Kidney (tissue), 14 donors: ENCODE measurements around the gene EVX2. TPM values are rescaled to one million over a fixed set of nuclear protein-coding genes. Genes with fewer than 3 reads are reported as not detected.

Source experiments
- DNase-seq, 5 donors: peaks; one replicate each; pipeline ENCODE4 v3.0.0-alpha.2; 2013 to 2020
- FAIRE-seq: peaks from 2 replicates; lab custom pipeline; 2012; peaks lifted over from hg19 to GRCh38; lab: Jason Lieb, UNC
- H3K27ac ChIP-seq, 2 donors: one replicate each; pipeline ENCODE4 v1.7.0; 2013; ENCODE audit warnings: low read depth in 2 of 2, low read length in 2 of 2, inconsistent platforms in 1 of 2
- H3K27me3 ChIP-seq: one replicate; pipeline ENCODE4 v1.7.1; 2013; ENCODE audit warnings: low read length, inconsistent platforms; ENCODE audit not compliant: control insufficient read depth, insufficient read depth
- H3K36me3 ChIP-seq, 3 donors: one replicate each; pipeline versions ENCODE4 v1.7.0 to v1.7.1; 2013; ENCODE audit warnings: low read length in 3 of 3, control low read depth in 1 of 3, inconsistent platforms in 1 of 3; ENCODE audit not compliant: insufficient read depth in 3 of 3, control insufficient read depth in 2 of 3
- H3K4me1 ChIP-seq, 3 donors: one replicate each; pipeline versions ENCODE4 v1.7.0 to v1.7.1; 2013; ENCODE audit warnings: low read length in 3 of 3, inconsistent platforms in 1 of 3, low read depth in 1 of 3; ENCODE audit not compliant: control insufficient read depth in 2 of 3, insufficient read depth in 2 of 3
- H3K4me3 ChIP-seq, 3 donors: one replicate each; pipeline versions ENCODE4 v1.7.0 to v1.8.1; 2013; ENCODE audit warnings: low read length in 3 of 3, control low read depth in 1 of 3, inconsistent platforms in 1 of 3
- H3K9ac ChIP-seq, 3 donors: one replicate each; pipeline versions ENCODE4 v1.7.0 to v1.7.1; 2013; ENCODE audit warnings: low read length in 3 of 3, control low read depth in 1 of 3, inconsistent platforms in 1 of 3
- H3K9me3 ChIP-seq, 3 donors: one replicate each; pipeline versions ENCODE4 v1.7.0 to v1.7.1; 2013; ENCODE audit warnings: low read length in 3 of 3, control low read depth in 1 of 3, inconsistent platforms in 1 of 3; ENCODE audit not compliant: control insufficient read depth in 2 of 3, insufficient read depth in 1 of 3
- CTCF ChIP-seq: IDR thresholded peaks from 3 replicates; pipeline ENCODE4 v1.5.1; 2012; ENCODE audit warnings: mild to moderate bottlenecking, moderate library complexity, borderline replicate concordance; ENCODE audit not compliant: insufficient read depth; ENCODE audit errors: extremely low read depth
- intact Hi-C: fragments of 100-400 bp; cut with DNase I; formaldehyde crosslinking; loops from one replicate; pipeline ENCODE4 v1.11.1; 2022
- polyA plus RNA-seq: library from polyadenylated mRNA; stranded (reverse); fragments of 350-450 nt; fragmentation: Illumina TruSeq; extraction: RNeasy Lipid Tissue Mini Kit (QIAGEN cat#74804); gene quantifications from one replicate; pipeline ENCODE4 v1.2.3, GENCODE V29; 2014; ENCODE audit warnings: low read depth, low replicate concordance; ENCODE audit not compliant: insufficient read depth
- total RNA-seq: library from RNA; stranded (reverse); fragmentation: NEBNext Ultra II Directional; extraction: Animal tissue kit (Norgen Biotek cat#: 25700); gene quantifications from one replicate; pipeline ENCODE4 v1.2.1, GENCODE V29; 2021
- donor health status: control.
- donor health status: control.
- donor health status: control.
- donor health status: control.
- donor health status: control.
- donor health status: DM: yes; HTN: yes; CAD: no.
- donor health status: Normal renal cell carcinoma (clear cell type).

Gene EVX2
- total and polyA plus RNA-seq, 2 donors from 2014 or later = not detected

- FAIRE-seq = no peak
- intact Hi-C loops = no loop called here
Observed at GRCh38 chr2:176101842-176102241, 18.1 kb upstream of the EVX2 start.

GRCh38 chr2:176101216-176101830 is 17.6 kb upstream of the EVX2 start:
- H3K27me3 ChIP-seq = peaks cover 47% of the 10 kb centered on the region
- TF ChIP-seq CTCF = no peak
- DNase-seq (peak in 3 of 5 donors; percentile 66 to 81 (median 80)), FAIRE-seq (no peak)
- no peaks in the 10 kb centered on the region for H3K36me3 ChIP-seq
- intact Hi-C loops = no loop called here
- peaks cover 0 to 13% (median 5%) of the 10 kb centered on the region in 3 donors for H3K4me1 ChIP-seq
- no peak overlapping the region for H3K9ac ChIP-seq
- H3K9me3 ChIP-seq = no peaks in the 10 kb centered on the region
- H3K4me3 ChIP-seq = no peak overlapping the region
- H3K27ac ChIP-seq = no peak overlapping the region

More at GRCh38 chr2:176101842-176102241, 18.1 kb upstream of the EVX2 start:
- no peaks in the 10 kb centered on the region for H3K36me3 ChIP-seq
- no peaks in the 10 kb centered on the region for H3K9me3 ChIP-seq
- no peak overlapping the region for H3K4me3 ChIP-seq
- H3K27me3 ChIP-seq = peaks cover 42% of the 10 kb centered on the region
- DNase-seq = peak in 2 of 5 donors; percentile 30 to 57
- no peak overlapping the region for H3K9ac ChIP-seq
- TF ChIP-seq CTCF = no peak
- H3K4me1 ChIP-seq = peaks cover 0 to 11% (median under 1%) of the 10 kb centered on the region in 3 donors
- H3K27ac ChIP-seq = no peak overlapping the region

- no peak overlapping the region for H3K27ac ChIP-seq
- intact Hi-C loops = no loop called here
- H3K4me1 ChIP-seq = peaks cover 0 to 10% (median 5%) of the 10 kb centered on the region in 3 donors
- H3K36me3 ChIP-seq = no peaks in the 10 kb centered on the region
- FAIRE-seq (no peak), DNase-seq (peak in 3 of 5 donors; percentile 38 to 69 (median 45))
- H3K9me3 ChIP-seq = no peaks in the 10 kb centered on the region
- no peak overlapping the region for H3K9ac ChIP-seq
- H3K4me3 ChIP-seq = no peak overlapping the region
- H3K27me3 ChIP-seq = peaks cover 54% of the 10 kb centered on the region
- TF ChIP-seq CTCF = no peak
Observed at GRCh38 chr2:176100547-176101140, 16.9 kb upstream of the EVX2 start.
